Ureter (tissue), 1 donor: Measurements from ENCODE around the gene ITM2B. TPM values are rescaled to one million over a fixed set of nuclear protein-coding genes. Genes with fewer than 3 reads are reported as not detected.

Experiments
- DNase-seq: peaks from one replicate; pipeline ENCODE4 v3.0.0-alpha.2; 2020; ENCODE audit warnings: low spot score
- total RNA-seq: library from RNA; stranded (reverse); gene quantifications from one replicate; pipeline ENCODE4 v1.2.4, GENCODE V29; 2023
- donor health status: DM: yes; HTN: yes; CAD: no.

Gene ITM2B
- total RNA-seq, 1 donor from 2014 or later = 682 TPM

DNA sequence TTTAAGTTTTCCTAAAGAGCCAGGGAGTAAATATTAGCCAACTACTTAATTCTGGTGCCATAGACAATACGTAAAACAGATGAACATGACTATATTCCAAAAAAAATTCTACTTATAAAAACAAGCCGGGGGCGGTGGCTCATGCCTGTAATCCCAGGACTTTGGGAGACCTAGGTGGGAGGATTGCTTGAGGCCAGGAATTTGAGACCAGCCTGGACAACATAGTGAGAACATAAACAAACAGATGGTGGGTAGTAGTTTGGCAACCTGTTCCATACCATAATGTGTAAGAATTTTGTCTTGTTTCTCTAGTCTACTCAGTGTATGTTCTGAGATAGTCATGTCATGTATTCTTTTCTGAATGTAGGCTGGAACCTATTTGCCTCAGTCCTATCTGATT is 25.4 kb downstream of the ITM2B start:
- DNase-seq = no peak

GRCh38 chr13:48260970-48261369 is 28.0 kb downstream of the ITM2B start:
- DNase-seq = no peak

GRCh38 chr13:48263196-48263595 is 30.2 kb downstream of the ITM2B start:
- no peak for DNase-seq

DNA sequence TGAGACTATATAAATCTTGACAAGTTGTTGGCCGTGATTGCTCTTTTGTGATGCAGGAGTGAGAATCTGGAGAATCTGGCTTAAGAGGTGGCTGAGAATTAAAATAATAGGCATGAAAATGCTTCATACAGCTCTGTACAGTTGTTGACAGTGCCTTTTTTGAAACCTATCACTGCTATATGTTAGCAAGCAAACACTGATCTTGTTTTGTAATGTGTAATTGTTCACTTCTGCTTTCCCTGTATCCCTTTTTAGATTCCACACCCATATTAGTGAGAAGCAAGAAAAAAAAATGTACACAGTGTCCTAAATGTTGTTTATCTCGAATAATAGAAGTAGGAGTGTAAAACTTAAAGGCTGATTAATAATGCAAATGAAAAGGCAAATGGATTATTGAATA is 31.1 kb downstream of the ITM2B start:
- no peak for DNase-seq

- no peak for DNase-seq
Measured at GRCh38 chr13:48265217-48265815, 32.3 kb downstream of the ITM2B start.

DNA sequence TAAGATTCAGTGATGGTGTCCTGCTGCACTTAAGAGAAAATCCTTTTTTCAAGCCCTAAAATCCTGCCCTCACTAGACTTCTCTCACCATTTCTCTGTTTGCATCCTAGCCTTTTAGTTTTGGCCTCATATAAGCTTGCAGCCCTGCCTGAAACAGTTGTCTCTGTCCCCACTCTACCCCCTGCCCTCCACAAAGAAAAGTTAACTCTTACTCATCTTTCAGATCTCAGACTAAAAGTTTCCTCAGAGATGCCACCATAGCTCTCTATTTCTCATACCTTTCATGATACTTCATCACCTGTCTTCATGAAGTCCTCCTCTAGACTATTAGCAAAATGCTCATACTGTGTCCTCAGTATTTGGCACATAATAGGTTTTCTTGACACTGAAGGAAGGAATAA is 33.1 kb downstream of the ITM2B start:
- DNase-seq = no peak

DNA sequence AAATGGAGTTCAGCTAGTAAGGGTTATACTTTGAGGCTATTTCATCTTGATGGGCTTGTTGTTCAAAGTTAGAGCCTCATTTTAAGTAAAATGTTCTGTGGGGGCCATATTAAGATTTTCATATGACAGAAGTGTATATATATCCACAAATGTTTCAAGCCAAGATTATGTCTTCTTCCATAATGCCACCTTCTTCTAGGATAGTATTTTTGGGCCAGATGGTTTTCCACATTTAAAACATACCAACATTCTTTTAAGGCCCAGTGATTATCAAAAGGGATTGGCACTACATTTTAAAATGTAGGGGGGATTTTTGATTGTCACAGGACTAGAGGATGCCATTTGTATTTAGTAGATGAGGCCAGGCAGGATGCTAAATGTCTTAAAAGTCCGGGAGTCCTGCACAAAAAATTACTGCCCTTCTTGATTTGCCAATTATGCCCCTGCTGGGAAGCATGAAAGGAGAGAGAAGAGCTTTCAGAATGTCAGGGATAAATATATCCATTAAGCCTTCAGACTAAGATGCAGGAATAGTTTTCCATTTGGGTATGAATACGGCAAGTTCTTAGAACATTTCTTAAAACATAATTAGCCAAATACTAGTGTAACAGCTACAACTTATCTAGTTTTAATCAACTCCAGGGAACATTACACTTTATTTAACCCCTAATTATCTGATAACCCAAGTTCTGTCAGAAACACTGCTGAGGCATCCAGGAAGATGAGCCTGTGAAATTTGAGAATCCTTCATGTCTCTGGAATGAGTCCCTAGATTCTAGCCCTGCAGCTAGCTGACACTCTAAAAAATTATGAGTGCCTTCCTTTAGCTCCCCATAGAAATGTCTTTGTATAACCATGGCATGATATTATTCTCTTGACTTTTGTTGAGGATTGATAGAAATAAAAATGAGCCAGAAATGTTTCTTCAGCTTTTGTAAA is 34.0 kb downstream of the ITM2B start:
- DNase-seq = no peak

DNA sequence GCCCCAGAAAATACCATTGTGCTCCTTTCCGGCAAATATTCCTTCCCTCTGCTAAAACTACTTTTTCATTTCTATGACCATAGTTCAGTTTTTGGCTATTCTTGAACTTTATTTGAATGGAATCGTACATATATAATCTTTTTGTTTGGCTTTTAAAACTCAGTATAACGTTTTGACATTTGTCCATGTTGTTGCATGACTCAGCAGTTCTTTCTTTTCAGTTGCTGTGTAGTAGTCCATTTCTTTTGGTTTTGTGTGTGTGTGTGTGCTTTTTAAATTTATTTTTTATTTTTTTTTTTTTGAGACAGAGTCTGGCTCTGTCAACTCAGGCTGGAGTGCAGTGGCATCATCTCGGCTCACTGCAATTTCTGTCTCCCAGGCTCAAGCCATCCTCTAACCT is 35.0 kb downstream of the ITM2B start:
- DNase-seq = no peak

DNA sequence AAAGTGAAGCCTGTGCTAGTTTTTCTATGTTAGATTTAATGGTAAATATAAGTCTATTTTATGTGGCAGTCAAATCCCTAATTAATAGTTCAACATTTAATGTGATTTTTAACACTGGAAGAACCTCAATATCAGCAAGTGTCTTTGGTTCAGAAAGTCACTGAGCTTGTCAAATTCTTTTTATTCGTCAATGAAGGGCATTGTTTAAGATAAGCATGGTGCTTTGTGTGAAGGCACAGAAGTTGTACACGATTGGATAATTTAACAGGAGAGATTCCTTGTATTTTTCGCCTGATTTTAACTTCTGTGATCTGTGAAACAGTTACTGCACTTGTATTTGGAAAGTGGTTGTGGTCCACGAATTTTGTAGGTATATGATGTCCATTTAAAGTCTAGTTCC is 40.3 kb downstream of the ITM2B start:
- DNase-seq = no peak

DNA sequence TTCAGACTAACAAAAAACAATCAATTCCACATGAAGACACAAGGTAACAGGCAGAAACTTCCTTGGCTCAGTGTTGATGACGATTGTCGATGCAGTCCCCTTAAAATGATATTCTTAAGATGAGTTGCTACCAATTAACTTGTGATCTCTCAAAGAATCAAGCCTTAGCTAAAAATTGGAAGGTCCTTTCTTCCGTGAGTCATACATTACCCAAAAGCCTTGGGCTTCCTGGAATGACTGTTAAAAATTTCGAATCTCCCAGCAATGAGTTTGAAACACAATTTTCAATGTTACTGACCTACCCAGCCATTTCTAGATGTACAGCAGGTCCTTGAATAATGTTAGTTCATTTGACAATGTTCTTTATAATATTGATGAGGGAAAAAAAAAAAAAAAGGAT is 42.5 kb downstream of the ITM2B start:
- DNase-seq = no peak

DNA sequence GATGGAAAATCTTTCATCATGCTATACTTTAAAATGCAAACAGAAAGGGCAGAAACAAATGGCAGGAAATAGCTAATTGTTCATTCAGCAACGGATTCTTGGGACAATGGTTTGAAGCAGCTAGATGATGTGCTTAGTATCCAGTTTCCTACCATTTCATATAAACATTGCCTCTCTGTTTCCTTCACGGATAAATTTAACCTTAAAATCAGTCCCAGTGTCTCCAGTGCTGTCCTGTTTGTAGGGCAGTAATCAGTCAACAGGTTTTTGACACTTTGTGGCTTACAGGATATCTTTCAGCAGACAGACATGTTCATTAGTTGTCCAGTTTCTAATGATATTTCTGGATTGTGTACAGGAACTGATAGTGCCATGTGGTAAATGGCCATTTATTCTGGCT is 45.8 kb downstream of the ITM2B start:
- no peak for DNase-seq

DNA sequence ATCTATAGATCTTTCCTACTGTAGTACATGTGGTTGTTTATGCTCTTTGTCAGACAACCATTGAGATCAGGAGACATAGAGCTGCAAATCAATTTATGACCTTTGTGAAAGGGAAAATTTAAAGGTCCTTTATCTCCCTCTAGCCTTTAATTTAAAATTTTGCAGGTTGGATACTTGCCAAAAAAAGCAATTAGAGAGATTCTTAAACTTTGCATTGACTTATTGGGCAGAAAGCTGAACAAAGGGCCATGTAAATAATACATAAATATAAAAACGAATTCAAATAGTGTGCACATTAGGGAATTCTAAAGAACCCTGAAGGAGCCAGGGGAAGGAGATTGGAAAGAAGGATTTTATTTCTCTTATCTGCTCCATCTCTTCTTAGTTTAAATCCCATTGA is 48.5 kb downstream of the ITM2B start:
- no peak for DNase-seq

DNA sequence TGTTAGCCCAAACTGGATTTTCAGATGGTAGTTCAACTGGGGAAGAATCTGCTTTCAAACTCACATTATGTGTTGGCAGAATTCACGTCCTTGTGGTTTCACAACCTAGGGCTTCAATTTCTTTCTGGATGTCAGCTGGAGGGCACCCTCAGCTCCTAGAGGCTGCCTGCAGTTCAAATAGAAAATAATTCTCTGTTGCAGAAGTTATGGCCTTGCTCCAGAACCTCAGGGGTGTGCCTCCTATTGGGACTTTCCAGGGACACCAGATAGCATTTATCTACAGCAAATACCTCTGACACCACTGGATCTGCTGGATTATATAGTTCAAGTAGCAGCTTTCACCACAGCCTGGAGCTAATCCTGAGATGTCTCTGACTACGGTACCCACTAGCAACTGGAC is 58.7 kb downstream of the ITM2B start:
- DNase-seq = no peak

GRCh38 chr13:48292650-48293049 is 59.6 kb downstream of the ITM2B start:
- DNase-seq = no peak

DNA sequence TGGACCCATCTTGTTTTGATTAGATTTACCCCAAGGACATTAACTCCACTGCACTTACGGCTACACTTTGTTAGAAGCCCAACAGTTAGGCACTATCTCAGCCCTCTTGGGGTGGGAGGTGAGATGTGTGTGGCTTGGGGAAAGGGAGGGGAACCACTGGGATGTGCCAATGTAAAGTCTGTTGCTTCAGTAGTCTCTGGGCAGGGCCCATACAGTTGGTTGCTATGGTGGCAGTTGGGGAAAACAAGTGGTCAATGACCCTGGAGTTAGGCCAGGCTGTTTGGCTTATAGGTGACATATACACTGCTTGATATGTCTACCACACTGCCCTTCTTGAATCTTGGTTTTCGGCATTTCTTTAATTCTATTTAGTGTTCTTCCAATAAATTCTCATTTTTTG is 61.6 kb downstream of the ITM2B start:
- no peak for DNase-seq

DNA sequence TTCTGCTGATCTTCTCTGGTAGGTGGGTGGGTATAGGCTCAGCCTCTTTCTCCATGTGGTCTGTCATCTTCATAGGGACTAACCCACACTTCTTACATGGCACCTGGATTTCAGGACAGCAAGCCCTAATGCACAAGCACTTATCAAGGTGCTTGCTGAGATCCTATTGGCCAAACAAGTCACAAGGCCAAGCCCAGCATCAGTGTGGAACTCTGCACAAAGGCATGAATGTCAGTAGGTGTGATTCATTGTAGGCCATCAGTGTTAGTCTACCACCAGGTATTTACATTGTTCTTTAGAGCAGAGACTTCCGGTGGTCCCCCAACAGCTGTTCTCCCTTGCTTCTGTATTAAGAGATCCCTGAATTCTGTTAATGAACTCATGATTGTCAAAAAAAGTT is 62.3 kb downstream of the ITM2B start:
- DNase-seq = no peak

DNA sequence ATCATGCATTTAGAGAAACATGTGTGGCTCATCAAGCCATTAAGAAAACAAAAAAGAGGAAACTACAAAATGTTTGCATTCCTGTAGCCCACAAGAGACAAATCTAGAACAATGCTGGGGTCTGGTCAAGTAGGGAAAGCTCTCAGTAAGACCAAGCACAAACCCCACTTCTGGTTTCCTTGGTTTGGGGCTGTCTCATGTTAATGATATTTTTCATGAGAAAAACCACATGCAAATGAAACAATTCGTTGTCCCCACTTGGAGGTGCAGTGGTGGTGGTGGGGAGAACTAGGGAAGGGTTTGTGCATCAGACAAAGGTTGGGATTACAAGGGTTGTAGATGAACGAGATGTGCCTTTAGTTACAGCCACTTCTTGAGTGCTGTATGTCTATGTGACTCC is 63.5 kb downstream of the ITM2B start:
- DNase-seq = no peak

- no peak for DNase-seq
Measured at GRCh38 chr13:48297131-48297786, 64.3 kb downstream of the ITM2B start.

GRCh38 chr13:48299591-48299990 is 66.6 kb downstream of the ITM2B start:
- DNase-seq = no peak

DNA sequence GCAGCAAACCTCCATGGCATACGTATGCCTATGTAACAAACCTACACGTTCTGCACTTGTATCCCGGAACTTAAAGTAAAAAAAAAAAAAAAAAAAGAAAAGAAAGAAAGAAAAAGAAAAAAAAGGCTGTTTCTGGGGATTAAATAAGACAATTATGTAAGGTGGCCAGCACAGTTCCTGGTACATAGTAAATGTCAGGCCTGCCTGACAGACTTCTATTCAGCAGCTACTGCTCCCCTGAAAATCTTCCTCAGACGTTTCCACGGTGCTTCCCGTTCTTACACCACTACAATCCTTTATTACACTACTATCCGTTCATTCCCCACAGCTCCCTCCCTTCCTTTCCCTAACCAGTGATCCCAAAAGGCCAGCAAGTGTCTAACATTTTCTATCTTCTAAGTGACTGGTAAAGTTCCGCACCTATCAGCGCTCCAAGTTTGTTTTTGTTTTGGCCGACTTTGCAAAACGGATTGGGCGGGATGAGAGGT is 69.9 kb downstream of the ITM2B start:
- no peak for DNase-seq

- DNase-seq = peak; percentile 92
Measured at GRCh38 chr13:48303359-48304142, 70.5 kb downstream of the ITM2B start, which contains the start of gene RB1. TSS of gene RB1 (plus strand) at chr13:48303751. CDS start at chr13:48303913, 162 bp downstream.
